ENCODE data around the gene NR4A3.

NR4A3 gene

GRCh38 chr9:99863955-99864354, 42.3 kb downstream of the NR4A3 start:
- no peaks in the 10 kb centered on the region for H3K27me3 ChIP-seq (ENCODE audit: low read depth, low read length)
- H3K36me3 ChIP-seq (ENCODE audit: control insufficient read depth in 1 of 2, insufficient read depth in 2 of 2, low read length in 2 of 2): peaks cover 0 to 6% of the 10 kb centered on the region in 2 donors
- H3K4me3 ChIP-seq (ENCODE audit: low read depth in 1 of 2, low read length in 2 of 2): no peak overlapping the region
- H3K27ac ChIP-seq (ENCODE audit: low read length): no peak overlapping the region
- no peaks in the 10 kb centered on the region for H3K9me3 ChIP-seq (ENCODE audit: control insufficient read depth in 1 of 2, low read length in 2 of 2)
- H3K4me1 ChIP-seq (ENCODE audit: control insufficient read depth in 1 of 2, insufficient read depth in 2 of 2, low read length in 2 of 2): no peaks in the 10 kb centered on the region

- no peaks in the 10 kb centered on the region for H3K4me1 ChIP-seq (ENCODE audit: control insufficient read depth in 1 of 2, insufficient read depth in 2 of 2, low read length in 2 of 2)
- H3K4me3 ChIP-seq (ENCODE audit: low read depth in 1 of 2, low read length in 2 of 2): no peak overlapping the region
- H3K9me3 ChIP-seq (ENCODE audit: control insufficient read depth in 1 of 2, low read length in 2 of 2): no peaks in the 10 kb centered on the region
- no peaks in the 10 kb centered on the region for H3K27me3 ChIP-seq (ENCODE audit: low read depth, low read length)
- no peak overlapping the region for H3K27ac ChIP-seq (ENCODE audit: low read length)
- peaks cover 0 to 6% of the 10 kb centered on the region in 2 donors for H3K36me3 ChIP-seq (ENCODE audit: control insufficient read depth in 1 of 2, insufficient read depth in 2 of 2, low read length in 2 of 2)
Measured at GRCh38 chr9:99866398-99866797, 44.7 kb downstream of the NR4A3 start.

DNA sequence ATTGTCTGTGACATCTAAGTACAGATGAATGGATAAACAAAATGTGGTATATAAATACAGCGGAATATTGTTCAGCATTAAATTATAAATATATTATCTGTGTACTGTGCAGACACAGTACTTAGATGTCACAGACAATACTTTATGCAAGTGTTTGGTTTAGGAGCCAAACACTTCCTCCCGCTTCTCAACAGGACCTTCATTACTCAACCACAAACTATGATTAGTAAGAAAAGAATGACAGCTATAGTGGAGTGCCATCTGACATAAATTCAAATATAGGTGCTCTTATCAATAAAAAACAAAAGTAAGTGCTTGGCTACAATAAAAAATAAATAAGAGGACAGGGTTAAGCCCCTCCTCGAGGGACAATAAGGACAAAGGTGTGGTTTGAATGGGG, 45.9 kb downstream of the NR4A3 start:
- no peaks in the 10 kb centered on the region for H3K4me1 ChIP-seq (ENCODE audit: control insufficient read depth in 1 of 2, insufficient read depth in 2 of 2, low read length in 2 of 2)
- H3K27ac ChIP-seq (ENCODE audit: low read length): no peak overlapping the region
- no peaks in the 10 kb centered on the region for H3K27me3 ChIP-seq (ENCODE audit: low read depth, low read length)
- H3K9me3 ChIP-seq (ENCODE audit: control insufficient read depth in 1 of 2, low read length in 2 of 2): no peaks in the 10 kb centered on the region
- no peak overlapping the region for H3K4me3 ChIP-seq (ENCODE audit: low read depth in 1 of 2, low read length in 2 of 2)
- H3K36me3 ChIP-seq (ENCODE audit: control insufficient read depth in 1 of 2, insufficient read depth in 2 of 2, low read length in 2 of 2): peaks cover 0 to 6% of the 10 kb centered on the region in 2 donors

- H3K4me1 ChIP-seq (ENCODE audit: control insufficient read depth in 1 of 2, insufficient read depth in 2 of 2, low read length in 2 of 2): no peaks in the 10 kb centered on the region
Measured at GRCh38 chr9:99867968-99868367, 46.3 kb downstream of the NR4A3 start.

DNA sequence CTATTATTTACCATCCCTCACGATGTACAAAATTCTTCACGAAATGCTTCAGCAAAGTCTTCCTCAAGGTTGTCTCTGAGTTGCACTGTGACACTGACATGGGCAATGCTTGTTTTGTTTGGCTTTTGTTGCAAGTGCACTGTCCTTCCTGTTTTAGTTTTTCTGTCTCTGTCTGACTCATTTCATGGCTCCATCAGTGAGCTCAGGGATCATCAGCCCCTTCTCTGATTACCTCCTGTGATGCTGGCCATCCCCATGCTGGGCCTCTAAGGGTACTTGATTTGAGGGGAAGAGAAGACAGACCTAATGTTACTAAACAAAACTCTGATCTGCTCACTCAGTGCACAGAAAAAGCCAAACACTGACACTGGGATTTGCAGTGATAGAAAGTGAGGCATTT, 47.2 kb downstream of the NR4A3 start:
- peaks cover 0 to under 1% of the 10 kb centered on the region in 2 donors for H3K36me3 ChIP-seq (ENCODE audit: control insufficient read depth in 1 of 2, insufficient read depth in 2 of 2, low read length in 2 of 2)
- H3K4me3 ChIP-seq (ENCODE audit: low read depth in 1 of 2, low read length in 2 of 2): no peak overlapping the region
- no peaks in the 10 kb centered on the region for H3K27me3 ChIP-seq (ENCODE audit: low read depth, low read length)
- H3K27ac ChIP-seq (ENCODE audit: low read length): no peak overlapping the region
- no peaks in the 10 kb centered on the region for H3K9me3 ChIP-seq (ENCODE audit: control insufficient read depth in 1 of 2, low read length in 2 of 2)
- H3K4me1 ChIP-seq (ENCODE audit: control insufficient read depth in 1 of 2, insufficient read depth in 2 of 2, low read length in 2 of 2): no peaks in the 10 kb centered on the region

More at GRCh38 chr9:99867968-99868367, 46.3 kb downstream of the NR4A3 start:
- Histone ChIP-seq H3K4me3 (ENCODE audit: low read depth in 1 of 2, low read length in 2 of 2) (no peak overlapping the region), H3K9me3 (ENCODE audit: control insufficient read depth in 1 of 2, low read length in 2 of 2) (no peaks in the 10 kb centered on the region), H3K27me3 (ENCODE audit: low read depth, low read length) (no peaks in the 10 kb centered on the region), H3K27ac (ENCODE audit: low read length) (no peak overlapping the region), H3K36me3 (ENCODE audit: control insufficient read depth in 1 of 2, insufficient read depth in 2 of 2, low read length in 2 of 2) (peaks cover 0 to 6% of the 10 kb centered on the region in 2 donors)

DNA sequence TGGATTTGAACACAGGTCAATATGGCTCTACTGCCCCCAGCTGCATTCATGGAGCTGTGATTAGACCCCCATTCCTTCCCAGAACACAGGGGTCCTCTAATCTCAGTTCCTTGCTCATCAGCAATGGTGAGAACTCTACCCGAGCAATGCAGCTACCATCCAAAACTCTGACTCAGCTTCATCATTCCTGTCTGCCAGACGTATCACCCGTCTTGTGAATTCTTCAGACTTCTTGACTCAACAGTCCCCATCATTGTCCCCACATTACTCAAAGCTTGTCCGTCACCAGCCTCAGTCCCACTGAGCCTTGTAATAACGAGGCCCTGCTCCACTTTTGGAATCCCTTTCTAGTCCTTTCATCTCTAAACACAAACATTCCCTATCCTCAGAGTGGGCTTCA, 48.4 kb downstream of the NR4A3 start:
- H3K9me3 ChIP-seq (ENCODE audit: control insufficient read depth in 1 of 2, low read length in 2 of 2): no peaks in the 10 kb centered on the region
- no peaks in the 10 kb centered on the region for H3K36me3 ChIP-seq (ENCODE audit: control insufficient read depth in 1 of 2, insufficient read depth in 2 of 2, low read length in 2 of 2)
- no peak overlapping the region for H3K27ac ChIP-seq (ENCODE audit: low read length)
- no peaks in the 10 kb centered on the region for H3K27me3 ChIP-seq (ENCODE audit: low read depth, low read length)
- H3K4me3 ChIP-seq (ENCODE audit: low read depth in 1 of 2, low read length in 2 of 2): no peak overlapping the region
- no peaks in the 10 kb centered on the region for H3K4me1 ChIP-seq (ENCODE audit: control insufficient read depth in 1 of 2, insufficient read depth in 2 of 2, low read length in 2 of 2)

DNA sequence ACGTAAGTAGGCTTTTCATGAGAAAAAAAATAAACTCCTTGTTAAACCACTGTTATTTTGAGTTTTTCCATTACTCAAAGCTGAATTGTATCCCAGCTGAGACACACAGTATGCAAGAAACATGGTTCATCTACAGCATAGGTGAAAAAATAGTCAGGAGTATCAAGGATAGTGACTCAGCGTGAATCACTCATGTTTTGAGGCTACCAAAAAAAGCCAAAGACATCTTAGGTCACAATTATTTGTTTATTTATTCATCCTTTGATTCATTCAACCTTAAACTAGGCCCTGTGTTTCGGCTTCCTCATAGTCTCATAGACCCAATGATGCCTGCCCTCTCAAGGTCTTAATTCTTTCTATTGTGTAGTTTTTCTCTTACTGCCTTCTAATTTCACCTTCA, 51.8 kb downstream of the NR4A3 start:
- Histone ChIP-seq H3K36me3 (ENCODE audit: control insufficient read depth in 1 of 2, insufficient read depth in 2 of 2, low read length in 2 of 2) (no peaks in the 10 kb centered on the region), H3K27ac (ENCODE audit: low read length) (no peak overlapping the region), H3K9me3 (ENCODE audit: control insufficient read depth in 1 of 2, low read length in 2 of 2) (no peaks in the 10 kb centered on the region), H3K27me3 (ENCODE audit: low read depth, low read length) (no peaks in the 10 kb centered on the region), H3K4me1 (ENCODE audit: control insufficient read depth in 1 of 2, insufficient read depth in 2 of 2, low read length in 2 of 2) (no peaks in the 10 kb centered on the region), H3K4me3 (ENCODE audit: low read depth in 1 of 2, low read length in 2 of 2) (no peak overlapping the region)

- Histone ChIP-seq H3K4me3 (ENCODE audit: low read depth in 1 of 2, low read length in 2 of 2) (no peak overlapping the region), H3K9me3 (ENCODE audit: control insufficient read depth in 1 of 2, low read length in 2 of 2) (no peaks in the 10 kb centered on the region), H3K27ac (ENCODE audit: low read length) (no peak overlapping the region)
Measured at GRCh38 chr9:99873943-99874584, 52.4 kb downstream of the NR4A3 start.

DNA sequence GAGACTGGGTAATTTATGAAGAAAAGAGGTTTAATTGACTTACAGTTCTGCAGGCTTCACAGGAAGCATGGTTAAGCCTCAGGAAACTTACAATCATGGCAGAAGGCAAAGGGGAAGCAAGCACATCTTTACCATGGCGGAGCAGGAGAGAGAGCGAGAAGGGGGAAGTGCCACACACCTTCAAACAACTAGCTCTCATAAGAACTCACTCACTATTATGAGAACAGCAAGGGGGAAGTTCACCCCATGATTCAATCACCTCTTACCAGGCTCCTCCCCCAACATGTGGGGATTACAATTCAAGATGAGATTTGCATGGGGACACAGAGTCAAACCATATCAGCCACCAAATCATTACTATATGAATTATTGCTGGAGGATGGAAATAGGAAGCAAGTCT, 54.5 kb downstream of the NR4A3 start:
- H3K9me3 ChIP-seq (ENCODE audit: control insufficient read depth in 1 of 2, low read length in 2 of 2): no peaks in the 10 kb centered on the region
- no peak overlapping the region for H3K27ac ChIP-seq (ENCODE audit: low read length)
- H3K4me3 ChIP-seq (ENCODE audit: low read depth in 1 of 2, low read length in 2 of 2): no peak overlapping the region
- no peaks in the 10 kb centered on the region for H3K27me3 ChIP-seq (ENCODE audit: low read depth, low read length)
- no peaks in the 10 kb centered on the region for H3K4me1 ChIP-seq (ENCODE audit: control insufficient read depth in 1 of 2, insufficient read depth in 2 of 2, low read length in 2 of 2)
- no peaks in the 10 kb centered on the region for H3K36me3 ChIP-seq (ENCODE audit: control insufficient read depth in 1 of 2, insufficient read depth in 2 of 2, low read length in 2 of 2)

More at GRCh38 chr9:99873943-99874584, 52.4 kb downstream of the NR4A3 start:
- Histone ChIP-seq H3K27me3 (ENCODE audit: low read depth, low read length) (no peaks in the 10 kb centered on the region), H3K36me3 (ENCODE audit: control insufficient read depth in 1 of 2, insufficient read depth in 2 of 2, low read length in 2 of 2) (no peaks in the 10 kb centered on the region), H3K4me1 (ENCODE audit: control insufficient read depth in 1 of 2, insufficient read depth in 2 of 2, low read length in 2 of 2) (no peaks in the 10 kb centered on the region)

- H3K36me3 ChIP-seq (ENCODE audit: control insufficient read depth in 1 of 2, insufficient read depth in 2 of 2, low read length in 2 of 2): no peaks in the 10 kb centered on the region
- H3K27ac ChIP-seq (ENCODE audit: low read length): no peak overlapping the region
- H3K27me3 ChIP-seq (ENCODE audit: low read depth, low read length): no peaks in the 10 kb centered on the region
- H3K9me3 ChIP-seq (ENCODE audit: control insufficient read depth in 1 of 2, low read length in 2 of 2): no peaks in the 10 kb centered on the region
- H3K4me1 ChIP-seq (ENCODE audit: control insufficient read depth in 1 of 2, insufficient read depth in 2 of 2, low read length in 2 of 2): no peaks in the 10 kb centered on the region
- no peak overlapping the region for H3K4me3 ChIP-seq (ENCODE audit: low read depth in 1 of 2, low read length in 2 of 2)
Measured at GRCh38 chr9:99878651-99879050, 57.0 kb downstream of the NR4A3 start.

DNA sequence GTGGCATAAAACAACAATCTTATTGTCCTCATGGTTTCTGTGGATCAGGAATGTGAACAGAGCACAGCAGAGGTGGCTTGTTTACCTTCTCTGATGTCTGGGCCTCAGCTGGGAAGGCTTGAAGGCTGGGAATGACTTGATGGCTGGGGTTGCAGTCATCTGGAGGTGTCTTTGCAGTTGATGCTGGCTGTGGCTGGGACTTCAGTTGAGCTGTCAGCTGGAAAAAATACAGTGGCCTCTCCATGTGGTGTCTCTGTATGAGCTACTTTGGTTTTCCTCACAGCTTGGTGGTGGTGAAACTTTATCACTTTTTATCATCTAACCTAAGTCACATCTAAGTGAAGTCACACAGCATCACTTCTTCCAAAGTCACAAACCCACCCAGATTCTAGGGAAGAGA, 60.1 kb downstream of the NR4A3 start:
- Histone ChIP-seq H3K4me1 (ENCODE audit: control insufficient read depth in 1 of 2, insufficient read depth in 2 of 2, low read length in 2 of 2) (no peaks in the 10 kb centered on the region), H3K27me3 (ENCODE audit: low read depth, low read length) (no peaks in the 10 kb centered on the region), H3K4me3 (ENCODE audit: low read depth in 1 of 2, low read length in 2 of 2) (no peak overlapping the region), H3K9me3 (ENCODE audit: control insufficient read depth in 1 of 2, low read length in 2 of 2) (no peaks in the 10 kb centered on the region), H3K27ac (ENCODE audit: low read length) (no peak overlapping the region), H3K36me3 (ENCODE audit: control insufficient read depth in 1 of 2, insufficient read depth in 2 of 2, low read length in 2 of 2) (no peaks in the 10 kb centered on the region)

- H3K27ac ChIP-seq (ENCODE audit: low read length): no peak overlapping the region
- no peaks in the 10 kb centered on the region for H3K36me3 ChIP-seq (ENCODE audit: control insufficient read depth in 1 of 2, insufficient read depth in 2 of 2, low read length in 2 of 2)
- H3K4me1 ChIP-seq (ENCODE audit: control insufficient read depth in 1 of 2, insufficient read depth in 2 of 2, low read length in 2 of 2): no peaks in the 10 kb centered on the region
- no peak overlapping the region for H3K4me3 ChIP-seq (ENCODE audit: low read depth in 1 of 2, low read length in 2 of 2)
- H3K9me3 ChIP-seq (ENCODE audit: control insufficient read depth in 1 of 2, low read length in 2 of 2): no peaks in the 10 kb centered on the region
- no peaks in the 10 kb centered on the region for H3K27me3 ChIP-seq (ENCODE audit: low read depth, low read length)
Measured at GRCh38 chr9:99885747-99886146, 64.1 kb downstream of the NR4A3 start.

Data from muscle layer of duodenum (tissue), 2 donors.